GM18499 (cell line): Measurements from ENCODE around the gene ROBO1.

Source experiments
- ATAC-seq: cut with Tn5 transposase; IDR thresholded peaks from one replicate; pipeline ENCODE4 v1.9.1; 2021; ENCODE audit warnings: moderate number of reproducible peaks; ENCODE audit not compliant: insufficient read depth, unreplicated experiment

The ROBO1 gene

GRCh38 chr3:78870484-78870883 lies 897.3 kb downstream of the ROBO1 start:
- ATAC-seq: no peak

- no peak for ATAC-seq
These were observed 899.2 kb downstream of the ROBO1 start for GRCh38 chr3:78868570-78868969.

- no peak for ATAC-seq
These were observed 900.1 kb downstream of the ROBO1 start for GRCh38 chr3:78867409-78868372.

- ATAC-seq: no peak
These were observed 904.2 kb downstream of the ROBO1 start for GRCh38 chr3:78863306-78864203.

GRCh38 chr3:78861156-78861555 lies 906.6 kb downstream of the ROBO1 start:
- ATAC-seq: no peak

- ATAC-seq: no peak
These were observed 907.2 kb downstream of the ROBO1 start for GRCh38 chr3:78860567-78860966.

- no peak for ATAC-seq
These were observed 908.9 kb downstream of the ROBO1 start for GRCh38 chr3:78858910-78859309.

DNA sequence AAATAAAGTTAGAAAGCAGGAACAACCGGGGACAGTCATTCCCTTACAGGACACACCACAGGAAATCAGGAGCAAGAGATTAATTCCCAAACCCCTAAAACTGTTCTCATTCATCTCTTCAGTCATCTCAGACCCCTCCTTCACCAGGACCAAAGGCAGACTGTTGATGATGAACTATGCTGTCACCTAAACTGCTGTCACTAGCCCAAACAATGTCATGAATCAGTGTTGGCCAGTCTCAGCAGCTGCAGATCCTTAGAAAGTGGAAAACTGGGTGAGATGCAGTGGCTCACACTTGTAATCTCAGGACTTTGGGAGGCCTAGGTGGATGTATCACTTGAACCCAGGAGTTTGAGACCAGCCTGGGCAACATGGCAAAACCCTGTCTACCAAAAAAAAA lies 909.6 kb downstream of the ROBO1 start:
- no peak for ATAC-seq

DNA sequence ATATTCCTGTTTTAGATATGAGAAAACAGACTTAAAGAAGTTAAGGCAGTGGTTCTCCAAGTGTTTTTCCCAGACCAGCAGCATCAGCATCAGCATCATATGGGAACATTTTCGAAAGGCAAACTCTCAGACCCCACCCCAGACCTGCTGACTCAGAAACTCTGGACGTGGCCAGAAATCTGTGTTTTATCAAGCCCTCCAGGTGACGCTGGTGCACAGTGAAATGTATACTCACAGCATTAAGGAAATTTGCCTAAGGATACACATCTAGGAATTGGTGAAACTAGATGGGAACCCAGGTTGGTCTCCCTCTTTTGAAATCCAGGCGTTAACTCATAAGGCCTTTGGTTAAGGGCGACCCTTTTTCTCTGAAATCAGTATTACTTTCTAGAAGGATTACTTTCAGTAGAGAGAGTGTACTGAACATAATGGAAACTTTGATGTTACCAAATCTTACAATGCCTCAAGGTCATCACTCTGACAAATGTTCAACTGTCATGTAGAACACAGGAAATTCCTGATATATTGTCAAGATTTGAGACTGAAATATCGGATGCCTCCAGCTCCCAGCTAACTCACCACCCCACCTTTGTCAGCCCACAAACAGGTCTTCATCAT lies 910.2 kb downstream of the ROBO1 start:
- ATAC-seq: no peak

DNA sequence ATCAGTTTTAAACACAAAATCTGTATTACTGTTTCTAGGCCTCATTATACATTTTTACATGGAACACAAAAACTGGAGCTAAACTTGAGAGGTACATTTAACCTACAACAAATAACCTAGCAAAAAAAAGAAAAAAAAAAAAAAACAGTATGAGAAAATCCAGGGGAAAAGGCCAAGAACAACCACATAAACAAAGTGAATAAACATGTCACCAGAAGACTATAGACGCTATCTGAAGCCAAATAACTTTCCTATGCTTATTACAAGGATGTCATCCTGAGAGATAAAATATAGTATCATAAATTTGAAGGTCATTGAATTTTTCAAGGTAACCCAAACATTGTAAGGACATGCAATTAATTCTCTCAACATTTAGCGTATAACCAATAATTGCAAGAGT lies 911.6 kb downstream of the ROBO1 start:
- no peak for ATAC-seq

- no peak for ATAC-seq
These were observed 912.6 kb downstream of the ROBO1 start for GRCh38 chr3:78855190-78855589.

- no peak for ATAC-seq
These were observed 919.2 kb downstream of the ROBO1 start for GRCh38 chr3:78848392-78849288.

- no peak for ATAC-seq
These were observed 920.2 kb downstream of the ROBO1 start for GRCh38 chr3:78847603-78848002.

GRCh38 chr3:78847203-78847602 lies 920.6 kb downstream of the ROBO1 start:
- no peak for ATAC-seq

DNA sequence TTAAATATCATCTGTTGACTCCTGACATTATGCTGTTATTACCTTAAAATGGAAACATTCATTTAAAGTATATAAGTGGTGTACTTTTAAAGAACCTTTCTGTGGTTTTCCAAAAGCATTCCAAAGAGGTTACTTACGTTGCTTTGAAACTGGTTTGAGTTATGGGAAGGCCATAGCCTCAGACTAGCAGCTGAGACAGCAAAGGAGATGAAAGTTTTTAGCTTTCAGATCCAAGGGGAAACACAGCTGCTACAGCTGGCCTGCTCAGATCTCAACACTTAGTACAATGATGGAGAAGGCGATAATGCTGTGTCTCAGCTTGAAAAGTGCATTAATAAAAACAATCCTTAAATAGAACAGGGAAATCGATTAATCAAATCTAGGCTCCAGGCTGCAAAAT lies 921.1 kb downstream of the ROBO1 start:
- ATAC-seq: no peak

GRCh38 chr3:78845605-78846004 lies 922.2 kb downstream of the ROBO1 start:
- ATAC-seq: no peak

DNA sequence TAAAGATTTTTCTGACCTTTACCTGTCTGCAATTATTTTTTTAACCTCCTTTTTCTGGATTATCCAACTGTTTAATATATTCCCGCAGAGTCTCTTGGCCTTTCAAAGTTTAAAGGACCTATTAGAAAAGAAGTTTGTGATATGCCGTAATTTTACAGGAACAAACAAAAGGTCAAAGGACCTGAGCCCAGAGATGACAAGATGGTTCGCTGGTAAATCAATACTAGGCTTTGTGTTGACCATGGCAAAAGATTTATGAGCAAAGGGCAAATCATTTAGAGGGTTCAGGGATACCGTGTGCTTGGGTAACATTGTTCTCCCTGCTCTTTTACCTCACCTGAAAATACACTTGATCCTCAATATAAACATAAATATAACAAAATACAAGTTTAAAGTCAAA lies 923.5 kb downstream of the ROBO1 start:
- ATAC-seq: no peak

GRCh38 chr3:78839693-78840092 lies 928.1 kb downstream of the ROBO1 start:
- no peak for ATAC-seq

- no peak for ATAC-seq
These were observed 929.4 kb downstream of the ROBO1 start for GRCh38 chr3:78838362-78838761.

DNA sequence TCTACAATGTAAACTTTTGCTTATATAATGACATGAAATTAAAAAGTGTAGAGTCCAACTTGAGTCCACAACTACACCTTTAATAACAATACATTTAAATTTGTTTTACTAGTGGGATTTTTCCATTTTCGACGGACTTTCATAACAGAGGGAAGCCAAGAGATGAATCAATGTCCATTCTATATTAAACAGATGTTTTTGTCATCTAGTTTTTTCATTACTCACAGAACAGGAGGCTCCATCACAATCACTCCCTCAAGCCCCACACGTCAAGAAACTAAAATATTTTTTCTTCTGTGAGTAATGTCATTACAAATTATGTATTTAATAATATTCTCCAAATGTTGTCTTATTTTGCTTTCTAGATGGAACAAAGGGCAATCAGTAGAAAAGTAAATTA lies 932.9 kb downstream of the ROBO1 start:
- no peak for ATAC-seq
